ENCODE results near the gene RSPO1. TPM values are rescaled to one million over a fixed set of nuclear protein-coding genes. Genes with fewer than 3 reads are reported as not detected.

Gene RSPO1
- total RNA-seq, 1 experiment from 2014 or later, result not detected

- Histone ChIP-seq H3K9me2 (ENCODE audit: insufficient read depth) (no peaks in the 10 kb centered on the region), H2AFZ (no peak overlapping the region), H3K79me2 (ENCODE audit: low read depth) (no peaks in the 10 kb centered on the region), H3K4me3 (no peak overlapping the region), H3K9me3 (ENCODE audit: insufficient read depth, low read depth) (no peaks in the 10 kb centered on the region), H3K27me3 (ENCODE audit: insufficient read depth, low read depth) (peaks cover 14% of the 10 kb centered on the region; the same call in 1 of the 2 replicates), H4K20me1 (ENCODE audit: insufficient read depth) (no peaks in the 10 kb centered on the region), H3K4me2 (no peak overlapping the region), H3K27ac (no peak overlapping the region), H3K36me3 (ENCODE audit: low read depth) (no peaks in the 10 kb centered on the region), H3K4me1 (replicated peaks; ENCODE audit: insufficient read depth) (no peaks in the 10 kb centered on the region), H3F3A (ENCODE audit: insufficient read depth, low read depth) (no peaks in the 10 kb centered on the region)
- intact Hi-C loops (cut with micrococcal nuclease; ENCODE audit: unreplicated experiment), result no loop called here
- CTCF ChIA-PET, result no interaction called here
- POLR2A ChIA-PET (ENCODE audit: unreplicated experiment), result no interaction called here
- TF ChIP-seq CTCF (conservative IDR thresholded peaks at IDR 0.05) (no peak), EZH2 (IDR thresholded peaks at IDR 0.05; ENCODE audit: low read depth) (no peak)
- BruUV-seq (replicated peaks), result no TSS peak
- no peak for DNase-seq
Observed at GRCh38 chr1:37651803-37652202, 17.1 kb upstream of the RSPO1 start.

- ChIA-PET POLR2A (ENCODE audit: unreplicated experiment) (no interaction called here), CTCF (no interaction called here)
- Histone ChIP-seq H3K4me2 (no peak overlapping the region), H3K9me2 (ENCODE audit: insufficient read depth) (no peaks in the 10 kb centered on the region), H3F3A (ENCODE audit: insufficient read depth, low read depth) (no peaks in the 10 kb centered on the region), H3K9me3 (ENCODE audit: insufficient read depth, low read depth) (no peaks in the 10 kb centered on the region), H2AFZ (no peak overlapping the region), H3K79me2 (ENCODE audit: low read depth) (no peaks in the 10 kb centered on the region), H3K36me3 (ENCODE audit: low read depth) (no peaks in the 10 kb centered on the region), H4K20me1 (ENCODE audit: insufficient read depth) (no peaks in the 10 kb centered on the region), H3K27me3 (ENCODE audit: insufficient read depth, low read depth) (peaks cover 16% of the 10 kb centered on the region), H3K4me3 (no peak overlapping the region), H3K4me1 (replicated peaks; ENCODE audit: insufficient read depth) (no peaks in the 10 kb centered on the region), H3K27ac (no peak overlapping the region)
- no peak for DNase-seq
- BruUV-seq (replicated peaks), result no TSS peak
- intact Hi-C loops (cut with micrococcal nuclease; ENCODE audit: unreplicated experiment), result no loop called here
- TF ChIP-seq EZH2 (IDR thresholded peaks at IDR 0.05; ENCODE audit: low read depth), result no peak
- TF ChIP-seq CTCF (conservative IDR thresholded peaks at IDR 0.05), result no peak
Observed at GRCh38 chr1:37650721-37651120, 16.0 kb upstream of the RSPO1 start.

GRCh38 chr1:37650173-37650572, 15.5 kb upstream of the RSPO1 start:
- Histone ChIP-seq H3K36me3 (ENCODE audit: low read depth) (no peaks in the 10 kb centered on the region), H3K4me2 (no peak overlapping the region), H3K4me3 (no peak overlapping the region), H3F3A (ENCODE audit: insufficient read depth, low read depth) (no peaks in the 10 kb centered on the region), H3K27me3 (ENCODE audit: insufficient read depth, low read depth) (peaks cover 16% of the 10 kb centered on the region), H3K79me2 (ENCODE audit: low read depth) (no peaks in the 10 kb centered on the region), H3K27ac (no peak overlapping the region), H3K9me2 (ENCODE audit: insufficient read depth) (no peaks in the 10 kb centered on the region), H4K20me1 (ENCODE audit: insufficient read depth) (no peaks in the 10 kb centered on the region), H2AFZ (no peak overlapping the region), H3K9me3 (ENCODE audit: insufficient read depth, low read depth) (no peaks in the 10 kb centered on the region), H3K4me1 (replicated peaks; ENCODE audit: insufficient read depth) (no peaks in the 10 kb centered on the region)
- BruUV-seq (replicated peaks), result no TSS peak
- no peak for DNase-seq
- TF ChIP-seq CTCF (conservative IDR thresholded peaks at IDR 0.05) (no peak), EZH2 (IDR thresholded peaks at IDR 0.05; ENCODE audit: low read depth) (no peak)
- intact Hi-C loops (cut with micrococcal nuclease; ENCODE audit: unreplicated experiment), result no loop called here
- POLR2A ChIA-PET (ENCODE audit: unreplicated experiment), result no interaction called here
- CTCF ChIA-PET, result no interaction called here

All from PC-9 (cell line).